22Rv1 (cell line): Measurements from ENCODE around the gene EMC10.

Source experiments
- H3K27ac ChIP-seq: fragments of 450-650 bp; 2 replicates; pipeline ENCODE4 v1.5.1; 2017
- ZFX ChIP-seq: fragments of 450-650 bp; IDR thresholded peaks from 2 replicates; pipeline ENCODE4 v1.6.1; 2017; ENCODE audit warnings: antibody characterized with exemption, borderline replicate concordance
- TF ChIP-seq, protein P1 (sequence below): fragments of 450-650 bp; IDR thresholded peaks from 2 replicates; pipeline ENCODE4 v1.5.1; 2017; ENCODE audit warnings: mild to moderate bottlenecking

The EMC10 gene

DNA sequence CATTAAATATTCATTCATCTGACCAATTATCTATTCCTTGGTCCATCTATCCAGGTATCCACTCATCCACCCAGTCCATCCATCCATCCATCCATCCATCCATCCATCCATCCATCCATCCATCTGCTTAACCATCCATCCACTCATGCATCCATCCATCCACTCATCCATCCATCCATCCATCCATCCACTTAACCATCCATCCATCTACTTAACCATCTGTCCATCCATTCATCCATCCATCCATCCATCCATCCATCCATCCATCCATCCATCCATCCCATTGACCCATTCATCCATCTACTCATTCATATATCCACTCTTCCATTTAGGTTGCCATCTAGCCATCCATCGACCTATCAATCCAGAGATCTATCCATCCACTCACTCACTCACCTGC lies 32.2 kb upstream of the EMC10 start:
- TF ChIP-seq, protein P1, sequence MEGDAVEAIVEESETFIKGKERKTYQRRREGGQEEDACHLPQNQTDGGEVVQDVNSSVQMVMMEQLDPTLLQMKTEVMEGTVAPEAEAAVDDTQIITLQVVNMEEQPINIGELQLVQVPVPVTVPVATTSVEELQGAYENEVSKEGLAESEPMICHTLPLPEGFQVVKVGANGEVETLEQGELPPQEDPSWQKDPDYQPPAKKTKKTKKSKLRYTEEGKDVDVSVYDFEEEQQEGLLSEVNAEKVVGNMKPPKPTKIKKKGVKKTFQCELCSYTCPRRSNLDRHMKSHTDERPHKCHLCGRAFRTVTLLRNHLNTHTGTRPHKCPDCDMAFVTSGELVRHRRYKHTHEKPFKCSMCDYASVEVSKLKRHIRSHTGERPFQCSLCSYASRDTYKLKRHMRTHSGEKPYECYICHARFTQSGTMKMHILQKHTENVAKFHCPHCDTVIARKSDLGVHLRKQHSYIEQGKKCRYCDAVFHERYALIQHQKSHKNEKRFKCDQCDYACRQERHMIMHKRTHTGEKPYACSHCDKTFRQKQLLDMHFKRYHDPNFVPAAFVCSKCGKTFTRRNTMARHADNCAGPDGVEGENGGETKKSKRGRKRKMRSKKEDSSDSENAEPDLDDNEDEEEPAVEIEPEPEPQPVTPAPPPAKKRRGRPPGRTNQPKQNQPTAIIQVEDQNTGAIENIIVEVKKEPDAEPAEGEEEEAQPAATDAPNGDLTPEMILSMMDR = no peak
- no peak for TF ChIP-seq ZFX
- no peak overlapping the region for H3K27ac ChIP-seq

GRCh38 chr19:50447053-50447452 lies 29.3 kb upstream of the EMC10 start:
- TF ChIP-seq, protein P1 = no peak
- no peak for TF ChIP-seq ZFX

GRCh38 chr19:50447750-50448149 lies 28.6 kb upstream of the EMC10 start:
- H3K27ac ChIP-seq = no peak overlapping the region
- TF ChIP-seq ZFX = no peak
- TF ChIP-seq, protein P1 = no peak

More at GRCh38 chr19:50447053-50447452, 29.3 kb upstream of the EMC10 start:
- no peak overlapping the region for H3K27ac ChIP-seq

DNA sequence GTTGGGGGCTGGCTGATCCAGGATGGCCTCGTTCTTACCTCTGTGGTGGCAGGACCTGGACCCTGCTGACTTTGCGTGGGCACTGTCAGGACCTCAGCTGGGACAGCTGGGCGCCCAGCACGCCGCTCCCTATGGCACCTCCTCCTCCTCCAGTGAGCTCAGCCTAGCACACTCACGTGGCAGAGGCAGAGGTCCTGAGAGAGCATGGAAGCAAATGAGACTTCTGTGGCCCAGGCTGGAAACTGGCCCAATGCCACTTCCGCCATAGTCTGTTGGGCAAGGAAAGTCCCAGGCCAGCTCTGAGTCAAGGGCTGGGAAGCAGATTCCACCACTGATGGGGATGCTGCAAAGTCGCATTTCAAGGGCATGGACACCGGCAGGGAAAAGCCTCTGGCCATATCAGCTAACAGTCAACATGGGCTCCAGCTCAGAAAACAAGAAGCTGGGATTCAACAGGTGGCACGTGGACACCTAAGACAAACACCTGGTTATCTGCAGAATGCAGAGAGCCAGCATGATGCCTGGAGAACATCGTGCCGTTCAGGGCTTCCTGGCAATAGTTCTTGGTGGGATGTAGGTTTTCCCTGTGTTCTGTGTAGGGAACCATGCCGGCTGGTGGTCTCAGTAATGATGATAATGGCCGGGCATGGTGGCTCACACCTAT lies 26.9 kb upstream of the EMC10 start:
- H3K27ac ChIP-seq = no peak overlapping the region
- TF ChIP-seq, protein P1 = no peak
- TF ChIP-seq ZFX = no peak

GRCh38 chr19:50450369-50451222 lies 25.7 kb upstream of the EMC10 start:
- H3K27ac ChIP-seq = no peak overlapping the region
- TF ChIP-seq ZFX = no peak
- TF ChIP-seq, protein P1 = no peak

DNA sequence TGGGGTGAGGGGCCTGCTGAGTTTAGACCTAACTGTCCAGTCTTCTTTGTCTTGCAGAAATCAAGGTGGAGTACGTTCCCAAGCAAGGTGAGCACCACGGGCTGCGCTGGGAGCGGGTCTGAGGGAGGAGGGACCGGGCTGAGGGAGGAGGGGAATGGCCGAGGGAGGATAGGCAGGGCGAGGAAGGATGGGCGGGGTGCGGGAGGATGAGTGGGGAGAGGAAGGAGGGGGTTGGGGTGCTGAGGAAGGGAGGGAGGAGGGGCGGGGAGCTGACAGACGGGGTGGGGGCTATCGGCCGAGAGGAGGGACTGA lies 25.1 kb upstream of the EMC10 start:
- no peak overlapping the region for H3K27ac ChIP-seq

More for the DNA sequence above, 25.1 kb upstream of the EMC10 start:
- TF ChIP-seq, protein P1 = no peak
- TF ChIP-seq ZFX = no peak
